Nephron (organoid): ENCODE results near the gene SEMA5A.
A peak's percentile ranks its signal among the peaks of the same experiment; 100 is the strongest.

Experiments used
- H3K27ac Mint-ChIP-seq, 3 experiments: 2 replicates each; pipeline ENCODE4 v1.8.0; 2020; ENCODE audit warnings: mixed read lengths in 3 of 3, mild to moderate bottlenecking in 2 of 3, moderate library complexity in 1 of 3
- H3K27me3 Mint-ChIP-seq: 2 replicates; pipeline ENCODE4 v1.8.0; 2021; ENCODE audit warnings: low read depth, mild to moderate bottlenecking, moderate library complexity, mixed read lengths
- H3K36me3 Mint-ChIP-seq: 2 replicates; pipeline ENCODE4 v1.8.0; 2020; ENCODE audit warnings: low read depth, mixed read lengths
- H3K4me1 Mint-ChIP-seq: 2 replicates; pipeline ENCODE4 v1.8.0; 2020; ENCODE audit warnings: mixed read lengths
- H3K4me3 Mint-ChIP-seq, 3 experiments: 2 replicates each; pipeline ENCODE4 v1.8.0; 2020; ENCODE audit warnings: mild to moderate bottlenecking in 3 of 3, mixed read lengths in 3 of 3, moderate library complexity in 2 of 3
- H3K9me3 Mint-ChIP-seq: 2 replicates; pipeline ENCODE4 v1.8.0; 2020; ENCODE audit warnings: mixed read lengths
- TF ChIP-seq, protein P1 (sequence below), 3 experiments: fragments of 200-600 bp; sonication (generic); IDR thresholded peaks; one replicate each; pipeline ENCODE4 v1.5.0; 2021; ENCODE audit warnings: antibody characterized with exemption in 3 of 3; ENCODE audit not compliant: unreplicated experiment in 3 of 3

Gene SEMA5A

GRCh38 chr5:9431151-9431495 is 114.8 kb downstream of the SEMA5A start:
- H3K36me3 Mint-ChIP-seq: peaks cover 2% of the 10 kb centered on the region
- TF ChIP-seq, protein P1, sequence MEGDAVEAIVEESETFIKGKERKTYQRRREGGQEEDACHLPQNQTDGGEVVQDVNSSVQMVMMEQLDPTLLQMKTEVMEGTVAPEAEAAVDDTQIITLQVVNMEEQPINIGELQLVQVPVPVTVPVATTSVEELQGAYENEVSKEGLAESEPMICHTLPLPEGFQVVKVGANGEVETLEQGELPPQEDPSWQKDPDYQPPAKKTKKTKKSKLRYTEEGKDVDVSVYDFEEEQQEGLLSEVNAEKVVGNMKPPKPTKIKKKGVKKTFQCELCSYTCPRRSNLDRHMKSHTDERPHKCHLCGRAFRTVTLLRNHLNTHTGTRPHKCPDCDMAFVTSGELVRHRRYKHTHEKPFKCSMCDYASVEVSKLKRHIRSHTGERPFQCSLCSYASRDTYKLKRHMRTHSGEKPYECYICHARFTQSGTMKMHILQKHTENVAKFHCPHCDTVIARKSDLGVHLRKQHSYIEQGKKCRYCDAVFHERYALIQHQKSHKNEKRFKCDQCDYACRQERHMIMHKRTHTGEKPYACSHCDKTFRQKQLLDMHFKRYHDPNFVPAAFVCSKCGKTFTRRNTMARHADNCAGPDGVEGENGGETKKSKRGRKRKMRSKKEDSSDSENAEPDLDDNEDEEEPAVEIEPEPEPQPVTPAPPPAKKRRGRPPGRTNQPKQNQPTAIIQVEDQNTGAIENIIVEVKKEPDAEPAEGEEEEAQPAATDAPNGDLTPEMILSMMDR (IDR thresholded peaks at IDR 0.05; ENCODE audit: unreplicated experiment in 3 of 3): no peak
- H3K9me3 Mint-ChIP-seq: no peaks in the 10 kb centered on the region
- H3K4me3 Mint-ChIP-seq: no peak overlapping the region
- peaks cover 20% of the 10 kb centered on the region for H3K4me1 Mint-ChIP-seq
- H3K27me3 Mint-ChIP-seq: no peaks in the 10 kb centered on the region
- peak overlapping the region in 1 of 3 experiments; percentile 75 for H3K27ac Mint-ChIP-seq

DNA sequence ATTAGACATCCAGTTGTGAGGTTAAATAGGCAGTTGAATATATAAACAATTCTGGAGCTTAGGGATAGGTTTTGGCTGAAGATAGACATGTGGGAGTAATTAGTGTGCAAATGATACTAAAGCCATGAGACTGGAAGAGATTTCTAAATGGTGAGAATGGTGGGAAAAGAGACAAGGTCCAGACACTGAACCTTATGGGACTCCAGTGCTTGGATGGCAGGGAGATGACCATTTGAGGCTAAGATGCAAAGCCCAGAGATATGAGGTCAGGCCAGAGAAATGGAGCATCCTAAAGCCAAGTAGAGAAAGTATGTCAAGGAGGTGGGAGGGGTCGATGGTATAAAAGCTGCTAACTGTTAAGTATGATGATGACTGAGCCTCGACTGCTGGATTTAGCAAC is 115.6 kb downstream of the SEMA5A start:
- no peak overlapping the region for H3K27ac Mint-ChIP-seq

GRCh38 chr5:9429691-9430215 is 116.1 kb downstream of the SEMA5A start:
- TF ChIP-seq, protein P1 (IDR thresholded peaks at IDR 0.05; ENCODE audit: unreplicated experiment in 3 of 3): no peak
- Mint-ChIP-seq H3K36me3 (no peaks in the 10 kb centered on the region), H3K27ac (no peak overlapping the region), H3K9me3 (no peaks in the 10 kb centered on the region), H3K4me3 (no peak overlapping the region), H3K27me3 (no peaks in the 10 kb centered on the region), H3K4me1 (peaks cover 20% of the 10 kb centered on the region)

More for the DNA sequence above, 115.6 kb downstream of the SEMA5A start:
- no peaks in the 10 kb centered on the region for H3K27me3 Mint-ChIP-seq
- no peaks in the 10 kb centered on the region for H3K9me3 Mint-ChIP-seq
- H3K4me3 Mint-ChIP-seq: no peak overlapping the region
- H3K4me1 Mint-ChIP-seq: peaks cover 20% of the 10 kb centered on the region
- TF ChIP-seq, protein P1 (IDR thresholded peaks at IDR 0.05; ENCODE audit: unreplicated experiment in 3 of 3): no peak
- no peaks in the 10 kb centered on the region for H3K36me3 Mint-ChIP-seq

DNA sequence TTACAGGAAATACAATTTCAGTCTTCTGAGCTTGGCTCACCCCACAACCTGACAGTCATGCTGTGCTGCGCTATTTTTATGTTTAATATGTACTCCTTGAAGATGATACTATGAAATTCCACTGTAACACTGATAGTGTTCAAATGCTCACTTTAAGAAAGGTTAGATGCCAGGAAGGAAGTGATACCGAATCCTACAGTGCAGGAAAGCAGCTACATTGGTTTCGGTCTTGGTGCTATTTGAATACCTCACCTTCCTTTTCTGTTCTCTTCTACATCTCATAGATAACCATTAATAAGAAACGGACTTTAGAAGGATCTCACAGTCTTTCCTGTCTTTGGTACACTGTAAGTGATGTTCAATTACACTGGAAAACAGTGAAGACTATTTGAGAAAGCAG is 117.6 kb downstream of the SEMA5A start:
- peaks cover 26% of the 10 kb centered on the region for H3K4me1 Mint-ChIP-seq

GRCh38 chr5:9425710-9426109 is 120.2 kb downstream of the SEMA5A start:
- Mint-ChIP-seq H3K9me3 (no peaks in the 10 kb centered on the region), H3K27ac (peak overlapping the region in 1 of 3 experiments; percentile 64), H3K27me3 (no peaks in the 10 kb centered on the region), H3K4me1 (peaks cover 27% of the 10 kb centered on the region), H3K4me3 (no peak overlapping the region), H3K36me3 (peaks cover 5% of the 10 kb centered on the region)
- TF ChIP-seq, protein P1 (IDR thresholded peaks at IDR 0.05; ENCODE audit: unreplicated experiment in 3 of 3): no peak

More for the DNA sequence above, 117.6 kb downstream of the SEMA5A start:
- Mint-ChIP-seq H3K9me3 (no peaks in the 10 kb centered on the region), H3K27ac (no peak overlapping the region), H3K27me3 (no peaks in the 10 kb centered on the region), H3K4me3 (no peak overlapping the region), H3K36me3 (no peaks in the 10 kb centered on the region)
- TF ChIP-seq, protein P1 (IDR thresholded peaks at IDR 0.05; ENCODE audit: unreplicated experiment in 3 of 3): no peak

- Mint-ChIP-seq H3K4me3 (no peak overlapping the region), H3K4me1 (peaks cover 27% of the 10 kb centered on the region)
These were observed 122.3 kb downstream of the SEMA5A start for GRCh38 chr5:9423571-9423970.

More at GRCh38 chr5:9423571-9423970, 122.3 kb downstream of the SEMA5A start:
- peaks cover 9% of the 10 kb centered on the region for H3K9me3 Mint-ChIP-seq
- peaks cover 16% of the 10 kb centered on the region for H3K36me3 Mint-ChIP-seq
- H3K27me3 Mint-ChIP-seq: no peaks in the 10 kb centered on the region
- H3K27ac Mint-ChIP-seq: peak overlapping the region; percentile 9 to 72 (median 64)
- TF ChIP-seq, protein P1 (IDR thresholded peaks at IDR 0.05; ENCODE audit: unreplicated experiment in 3 of 3): no peak
